Tibial nerve (tissue), 4 donors: ENCODE measurements around the gene CHURC1. TPM values are rescaled to one million over a fixed set of nuclear protein-coding genes. Genes with fewer than 3 reads are reported as not detected.

Experiments used
- DNase-seq, 2 donors: peaks; one replicate each; pipeline ENCODE4 v3.0.0-alpha.2; 2019; ENCODE audit warnings: low spot score in 2 of 2
- H3K27ac ChIP-seq, 4 donors: fragments of 200-600 bp; sonication (generic) in 3 of 4; one replicate each; pipeline ENCODE4 v1.5.1; 2017 to 2019; ENCODE audit warnings: mild to moderate bottlenecking in 1 of 4
- H3K27me3 ChIP-seq, 2 donors: fragments of 200-600 bp; sonication (generic) in 1 of 2; one replicate each; pipeline versions ENCODE4 v1.5.1 to v1.6.0; 2017 to 2019
- H3K36me3 ChIP-seq, 3 donors: fragments of 200-600 bp; sonication (generic); one replicate each; pipeline ENCODE4 v1.5.1; 2018 to 2019
- H3K4me1 ChIP-seq, 4 donors: fragments of 200-600 bp; sonication (generic) in 3 of 4; one replicate each; pipeline ENCODE4 v1.5.1; 2017 to 2019
- H3K4me3 ChIP-seq, 4 donors: fragments of 200-600 bp; sonication (generic) in 3 of 4; one replicate each; pipeline ENCODE4 v1.5.1; 2017 to 2019; ENCODE audit warnings: mild to moderate bottlenecking in 1 of 4, moderate library complexity in 1 of 4
- H3K9me3 ChIP-seq, 4 donors: fragments of 200-600 bp; sonication (generic) in 3 of 4; one replicate each; pipeline ENCODE4 v1.5.1; 2017 to 2019
- EP300 ChIP-seq, 2 donors: sonication (generic); formaldehyde crosslinking; IDR thresholded peaks; one replicate each; pipeline ENCODE4 v1.6.1; 2017; ENCODE audit warnings: antibody characterized with exemption in 2 of 2, mild to moderate bottlenecking in 1 of 2
- POLR2A ChIP-seq, 2 donors: fragments of 450-650 bp; IDR thresholded peaks; one replicate each; pipeline ENCODE4 v1.6.1; 2017; ENCODE audit warnings: antibody characterized with exemption in 2 of 2, mild to moderate bottlenecking in 2 of 2, moderate library complexity in 2 of 2
- WGBS, 2 donors: methylation state at CpG; one replicate each; pipeline ENCODE4 v1.1.5; 2018; 5-methylcytosine and 5-hydroxymethylcytosine counted together
- total RNA-seq, 4 donors: library from RNA; depleted of rRNA; stranded (reverse); fragments of >200 nt; gene quantifications; one replicate each; pipeline ENCODE4 v1.1.0, GENCODE V29; 2016
- TF ChIP-seq, protein P1 (sequence below), 5 experiments: fragments of 200-600 bp in 3 of 5; fragments of 450-650 bp in 2 of 5; sonication (generic) in 3 of 5; IDR thresholded peaks; one replicate each; pipeline ENCODE4 v1.5.1; 2016 to 2019; ENCODE audit warnings: antibody characterized with exemption in 5 of 5, mild to moderate bottlenecking in 3 of 5, moderate library complexity in 2 of 5

Gene CHURC1
- total RNA-seq, 4 donors from 2014 or later = 75.0 to 131 (median 89.1) TPM

DNA sequence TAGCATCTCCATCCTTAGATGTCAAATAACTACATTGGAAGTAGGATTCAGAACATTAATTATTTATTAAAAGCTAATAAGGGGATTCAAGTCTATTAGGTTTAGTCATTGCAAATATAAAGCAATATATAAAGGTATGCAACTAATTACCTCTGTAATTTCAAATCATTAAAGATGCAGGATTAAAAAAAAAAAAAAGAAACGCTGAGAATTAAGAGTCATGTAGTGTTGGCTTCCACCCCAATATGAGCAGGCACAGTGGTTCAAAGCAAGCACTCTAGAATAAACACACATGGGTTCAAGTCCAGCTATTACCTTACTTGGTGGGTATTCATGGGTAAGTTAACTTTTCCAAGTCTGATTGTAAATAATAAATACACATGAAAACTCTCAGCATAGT, 45.4 kb upstream of the CHURC1 start:
- Histone ChIP-seq H3K4me3 (no peak overlapping the region), H3K9me3 (no peaks in the 10 kb centered on the region), H3K4me1 (no peaks in the 10 kb centered on the region), H3K36me3 (no peaks in the 10 kb centered on the region), H3K27me3 (no peaks in the 10 kb centered on the region), H3K27ac (no peak overlapping the region)
- TF ChIP-seq POLR2A (IDR thresholded peaks at IDR 0.05) = no peak
- TF ChIP-seq EP300 (IDR thresholded peaks at IDR 0.05) = no peak
- TF ChIP-seq, protein P1, sequence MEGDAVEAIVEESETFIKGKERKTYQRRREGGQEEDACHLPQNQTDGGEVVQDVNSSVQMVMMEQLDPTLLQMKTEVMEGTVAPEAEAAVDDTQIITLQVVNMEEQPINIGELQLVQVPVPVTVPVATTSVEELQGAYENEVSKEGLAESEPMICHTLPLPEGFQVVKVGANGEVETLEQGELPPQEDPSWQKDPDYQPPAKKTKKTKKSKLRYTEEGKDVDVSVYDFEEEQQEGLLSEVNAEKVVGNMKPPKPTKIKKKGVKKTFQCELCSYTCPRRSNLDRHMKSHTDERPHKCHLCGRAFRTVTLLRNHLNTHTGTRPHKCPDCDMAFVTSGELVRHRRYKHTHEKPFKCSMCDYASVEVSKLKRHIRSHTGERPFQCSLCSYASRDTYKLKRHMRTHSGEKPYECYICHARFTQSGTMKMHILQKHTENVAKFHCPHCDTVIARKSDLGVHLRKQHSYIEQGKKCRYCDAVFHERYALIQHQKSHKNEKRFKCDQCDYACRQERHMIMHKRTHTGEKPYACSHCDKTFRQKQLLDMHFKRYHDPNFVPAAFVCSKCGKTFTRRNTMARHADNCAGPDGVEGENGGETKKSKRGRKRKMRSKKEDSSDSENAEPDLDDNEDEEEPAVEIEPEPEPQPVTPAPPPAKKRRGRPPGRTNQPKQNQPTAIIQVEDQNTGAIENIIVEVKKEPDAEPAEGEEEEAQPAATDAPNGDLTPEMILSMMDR (IDR thresholded peaks at IDR 0.05) = no peak
- DNase-seq = no peak
- WGBS, 2 donors = 74 to 85% methylated on average over 1 of the region's 1 CpG

DNA sequence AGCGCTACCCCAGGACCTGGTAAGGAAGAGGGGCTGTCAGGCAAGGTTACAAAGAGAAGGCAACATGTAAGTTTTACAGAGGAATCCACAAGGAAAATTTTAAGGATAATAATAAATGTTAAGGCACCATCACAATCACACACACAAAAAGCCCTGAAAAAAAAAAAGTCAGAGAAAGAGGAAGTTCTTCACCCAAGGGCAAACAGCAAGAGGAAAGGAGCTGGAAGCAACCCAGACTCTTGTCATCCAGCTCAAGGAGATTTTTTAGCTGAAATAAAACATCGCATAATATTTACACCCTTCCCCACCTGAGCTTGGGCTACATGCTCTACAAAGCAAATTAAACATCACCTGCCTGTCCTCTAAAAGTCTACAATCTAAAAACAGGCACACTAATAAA, 44.1 kb upstream of the CHURC1 start:
- Histone ChIP-seq H3K27me3 (no peaks in the 10 kb centered on the region), H3K4me1 (no peaks in the 10 kb centered on the region), H3K9me3 (no peaks in the 10 kb centered on the region), H3K27ac (no peak overlapping the region), H3K4me3 (no peak overlapping the region), H3K36me3 (no peaks in the 10 kb centered on the region)
- WGBS, 2 donors = 82 to 85% methylated on average over 2 of the region's 2 CpGs
- TF ChIP-seq, protein P1 (IDR thresholded peaks at IDR 0.05) = no peak
- no peak for TF ChIP-seq EP300 (IDR thresholded peaks at IDR 0.05)
- no peak for TF ChIP-seq POLR2A (IDR thresholded peaks at IDR 0.05)
- DNase-seq = no peak

DNA sequence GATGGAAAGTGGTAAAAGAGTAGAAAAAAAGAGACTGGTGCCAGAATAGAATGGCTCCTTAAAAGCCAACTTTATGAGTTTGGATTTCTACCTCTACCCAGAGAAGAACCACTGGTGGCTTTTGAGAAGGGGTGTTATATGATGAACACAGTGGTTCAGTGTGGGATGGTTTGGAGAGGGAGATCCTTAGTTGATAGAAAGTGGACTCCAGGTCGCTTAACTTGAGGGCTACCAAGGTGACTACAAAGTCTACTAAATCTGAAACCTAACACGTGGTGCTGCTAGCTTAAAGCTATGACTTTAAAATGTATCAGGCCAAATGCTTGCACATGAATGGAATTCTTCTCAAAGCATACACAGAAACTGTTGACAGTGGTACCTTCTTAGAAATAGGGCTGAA, 42.9 kb upstream of the CHURC1 start:
- TF ChIP-seq, protein P1 (IDR thresholded peaks at IDR 0.05) = no peak
- TF ChIP-seq EP300 (IDR thresholded peaks at IDR 0.05) (no peak), POLR2A (IDR thresholded peaks at IDR 0.05) (no peak)
- DNase-seq = no peak
- no peaks in the 10 kb centered on the region for H3K36me3 ChIP-seq

DNA sequence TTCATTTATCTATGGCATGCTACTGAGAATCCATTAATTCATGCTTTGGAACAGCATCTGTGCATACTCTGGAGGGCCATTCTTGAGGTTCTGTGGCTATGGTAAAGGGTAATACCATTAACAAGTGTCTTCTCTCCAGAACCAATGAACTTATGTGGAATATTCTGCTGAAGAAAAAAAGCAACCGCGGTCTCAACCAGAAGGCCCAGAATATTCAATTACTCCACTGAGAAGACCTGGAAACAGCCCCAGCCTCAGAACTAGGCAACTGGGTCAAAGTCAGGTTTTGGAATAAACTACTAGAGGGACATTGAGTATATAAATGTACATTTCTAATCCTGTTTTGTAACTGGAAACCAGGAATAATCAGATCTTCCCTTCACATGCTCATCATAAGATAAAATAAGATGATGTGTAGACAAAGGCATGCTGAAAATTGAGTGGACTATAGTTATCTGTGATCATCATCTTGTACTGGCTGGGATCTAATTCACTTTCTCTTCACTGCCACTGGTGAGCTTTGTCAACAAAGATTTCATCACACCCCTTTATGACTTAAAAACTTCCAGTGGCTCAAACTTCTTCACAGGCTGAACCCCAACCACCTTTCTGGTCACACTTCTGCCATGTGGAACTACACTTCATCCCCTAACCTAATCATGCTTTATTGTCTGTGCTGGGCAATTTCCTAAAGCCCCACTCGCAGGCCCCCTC, 40.6 kb upstream of the CHURC1 start:
- DNase-seq = no peak
- no peaks in the 10 kb centered on the region for H3K36me3 ChIP-seq
- H3K9me3 ChIP-seq = no peaks in the 10 kb centered on the region
- no peak overlapping the region for H3K4me3 ChIP-seq
- no peak overlapping the region for H3K27ac ChIP-seq
- no peak for TF ChIP-seq POLR2A (IDR thresholded peaks at IDR 0.05)
- TF ChIP-seq EP300 (IDR thresholded peaks at IDR 0.05) = no peak
- TF ChIP-seq, protein P1 (IDR thresholded peaks at IDR 0.05) = no peak
- H3K4me1 ChIP-seq = no peaks in the 10 kb centered on the region
- WGBS, 2 donors = 56 to 72% methylated on average over 3 of the region's 3 CpGs
- H3K27me3 ChIP-seq = peaks cover 0 to 19% of the 10 kb centered on the region in 2 donors

More for the DNA sequence above, 42.9 kb upstream of the CHURC1 start:
- no peaks in the 10 kb centered on the region for H3K4me1 ChIP-seq
- no peaks in the 10 kb centered on the region for H3K9me3 ChIP-seq
- peaks cover 0 to 4% of the 10 kb centered on the region in 2 donors for H3K27me3 ChIP-seq
- WGBS, 2 donors = 79 to 82% methylated on average over 2 of the region's 2 CpGs
- H3K27ac ChIP-seq = no peak overlapping the region
- no peak overlapping the region for H3K4me3 ChIP-seq

DNA sequence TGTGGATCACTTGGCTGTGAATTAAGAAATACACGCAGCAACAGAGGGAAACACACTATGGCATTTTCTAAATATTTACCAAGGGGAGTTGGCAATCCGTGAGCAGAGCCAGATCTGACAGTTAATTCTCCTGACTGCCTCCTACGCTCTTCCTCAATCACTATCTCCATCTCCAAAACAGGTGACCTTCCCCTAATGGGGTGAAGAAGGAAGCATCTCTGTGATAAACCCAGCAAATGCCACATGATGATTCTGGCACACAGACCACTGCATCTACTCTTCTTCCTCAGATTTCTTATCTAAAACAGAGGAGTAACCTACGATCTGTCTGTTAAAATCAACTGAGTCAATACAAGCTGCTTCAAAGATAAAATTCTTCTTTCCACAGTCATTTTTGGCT, 38.9 kb upstream of the CHURC1 start:
- Histone ChIP-seq H3K4me3 (no peak overlapping the region), H3K27ac (no peak overlapping the region), H3K4me1 (peaks cover 0 to 15% (median 6%) of the 10 kb centered on the region in 4 donors), H3K27me3 (peaks cover 0 to 35% of the 10 kb centered on the region in 2 donors), H3K9me3 (no peaks in the 10 kb centered on the region), H3K36me3 (no peaks in the 10 kb centered on the region)
- WGBS, 2 donors = 65 to 76% methylated on average over 4 of the region's 4 CpGs
- TF ChIP-seq, protein P1 (IDR thresholded peaks at IDR 0.05) = no peak
- TF ChIP-seq POLR2A (IDR thresholded peaks at IDR 0.05) (no peak), EP300 (IDR thresholded peaks at IDR 0.05) (no peak)
- DNase-seq = no peak
